Right atrium auricular region (tissue), 2 donors: Measurements from ENCODE around the gene GDPD4. TPM values are rescaled to one million over a fixed set of nuclear protein-coding genes. Genes with fewer than 3 reads are reported as not detected.

Experiments used
- DNase-seq: peaks from one replicate; pipeline ENCODE4 v3.0.0-alpha.2; 2019; ENCODE audit warnings: low spot score
- H3K27ac ChIP-seq, 2 donors: fragments of 200-600 bp; sonication (generic); 1 replicate in 1 of 2; 2 replicates in 1 of 2; pipeline ENCODE4 v1.5.1; 2016 to 2019
- H3K27me3 ChIP-seq, 2 donors: fragments of 200-600 bp; sonication (generic); one replicate each; pipeline versions ENCODE4 v1.5.1 to v1.6.0; 2017 to 2019
- H3K36me3 ChIP-seq: fragments of 200-600 bp; sonication (generic); one replicate; pipeline ENCODE4 v1.5.1; 2016
- H3K4me1 ChIP-seq, 2 donors: fragments of 200-600 bp; sonication (generic); one replicate each; pipeline versions ENCODE4 v1.5.1 to v1.6.0; 2017 to 2019
- H3K4me3 ChIP-seq, 2 donors: fragments of 200-600 bp; sonication (generic); 1 replicate in 1 of 2; 2 replicates in 1 of 2; pipeline ENCODE4 v1.5.1; 2017 to 2019; ENCODE audit warnings: mild to moderate bottlenecking in 1 of 2, moderate library complexity in 1 of 2
- H3K9me3 ChIP-seq, 2 donors: fragments of 200-600 bp; sonication (generic); one replicate each; pipeline ENCODE4 v1.5.1; 2019
- total RNA-seq, 2 donors: library from RNA; depleted of rRNA; stranded (reverse); fragments of >200 nt; gene quantifications; one replicate each; pipeline ENCODE4 v1.1.0, GENCODE V29; 2016
- TF ChIP-seq, protein P1 (sequence below), 2 donors: fragments of 200-600 bp; sonication (generic); IDR thresholded peaks; one replicate each; pipeline ENCODE4 v1.5.1; 2019; ENCODE audit warnings: antibody characterized with exemption in 2 of 2

Gene GDPD4
- total RNA-seq, 2 donors from 2014 or later, result not detected

DNA sequence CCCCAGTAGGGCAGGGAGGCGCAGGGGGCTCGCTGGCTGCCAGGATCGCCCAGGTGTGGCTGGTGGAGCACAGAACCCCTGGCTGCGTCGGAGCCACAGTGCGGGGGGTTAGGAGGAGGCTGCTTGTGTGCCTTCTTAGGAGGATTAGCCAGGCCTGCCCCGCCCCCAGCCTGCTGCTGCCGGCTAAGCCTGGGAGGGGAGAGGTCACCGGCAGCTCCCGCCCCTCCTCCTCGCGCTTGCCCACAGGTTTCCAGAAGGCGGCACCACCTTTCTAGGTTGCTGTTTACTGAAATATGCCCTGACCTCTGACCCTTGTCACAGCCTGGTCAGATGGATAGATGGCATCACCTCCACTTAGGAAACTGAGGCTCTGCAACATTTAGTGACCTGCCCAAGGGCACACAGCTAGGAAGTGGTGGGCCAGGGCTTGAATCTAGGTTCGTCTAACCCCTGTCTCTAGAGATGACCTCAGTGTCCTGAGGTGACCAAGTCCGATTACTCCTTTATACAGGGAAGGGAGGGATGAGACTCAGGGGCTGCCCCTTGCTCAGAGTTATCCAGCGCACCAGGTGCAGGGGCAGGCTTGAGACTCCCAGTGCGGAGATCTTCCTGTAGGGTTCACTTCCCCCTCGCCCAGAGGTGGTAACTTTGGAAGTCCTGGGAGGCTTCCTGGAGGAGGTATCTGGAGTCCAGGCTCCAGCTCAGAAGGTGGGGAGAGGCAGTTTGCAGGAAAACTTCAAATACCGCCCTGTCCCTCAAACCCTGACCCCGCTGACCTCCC is 129.4 kb downstream of the GDPD4 start:
- Histone ChIP-seq H3K36me3 (no peaks in the 10 kb centered on the region), H3K4me1 (no peaks in the 10 kb centered on the region), H3K4me3 (no peak overlapping the region), H3K9me3 (no peaks in the 10 kb centered on the region), H3K27me3 (no peaks in the 10 kb centered on the region), H3K27ac (no peak overlapping the region)
- DNase-seq, result no peak
- TF ChIP-seq, protein P1, sequence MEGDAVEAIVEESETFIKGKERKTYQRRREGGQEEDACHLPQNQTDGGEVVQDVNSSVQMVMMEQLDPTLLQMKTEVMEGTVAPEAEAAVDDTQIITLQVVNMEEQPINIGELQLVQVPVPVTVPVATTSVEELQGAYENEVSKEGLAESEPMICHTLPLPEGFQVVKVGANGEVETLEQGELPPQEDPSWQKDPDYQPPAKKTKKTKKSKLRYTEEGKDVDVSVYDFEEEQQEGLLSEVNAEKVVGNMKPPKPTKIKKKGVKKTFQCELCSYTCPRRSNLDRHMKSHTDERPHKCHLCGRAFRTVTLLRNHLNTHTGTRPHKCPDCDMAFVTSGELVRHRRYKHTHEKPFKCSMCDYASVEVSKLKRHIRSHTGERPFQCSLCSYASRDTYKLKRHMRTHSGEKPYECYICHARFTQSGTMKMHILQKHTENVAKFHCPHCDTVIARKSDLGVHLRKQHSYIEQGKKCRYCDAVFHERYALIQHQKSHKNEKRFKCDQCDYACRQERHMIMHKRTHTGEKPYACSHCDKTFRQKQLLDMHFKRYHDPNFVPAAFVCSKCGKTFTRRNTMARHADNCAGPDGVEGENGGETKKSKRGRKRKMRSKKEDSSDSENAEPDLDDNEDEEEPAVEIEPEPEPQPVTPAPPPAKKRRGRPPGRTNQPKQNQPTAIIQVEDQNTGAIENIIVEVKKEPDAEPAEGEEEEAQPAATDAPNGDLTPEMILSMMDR (IDR thresholded peaks at IDR 0.05), result no peak

DNA sequence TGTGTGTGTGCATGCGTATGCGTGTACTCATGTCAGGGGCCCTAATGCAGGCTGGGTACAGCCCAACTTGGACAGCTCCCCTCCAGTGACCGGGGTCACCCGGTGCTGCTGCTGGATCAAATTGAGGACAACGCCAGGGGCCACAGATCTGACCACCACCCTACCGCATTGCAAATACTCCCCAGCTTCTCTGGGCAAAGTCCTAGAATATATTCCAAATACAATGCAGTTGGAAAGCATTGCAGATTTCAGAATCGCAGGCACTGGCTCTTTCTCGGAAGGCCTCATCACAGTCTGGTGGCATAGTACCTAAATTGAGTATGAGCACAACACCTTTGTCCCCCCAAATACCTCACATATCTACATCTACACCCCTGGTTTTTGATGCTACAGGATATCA is 130.2 kb downstream of the GDPD4 start:
- Histone ChIP-seq H3K27me3 (no peaks in the 10 kb centered on the region), H3K4me1 (no peaks in the 10 kb centered on the region), H3K36me3 (no peaks in the 10 kb centered on the region), H3K9me3 (no peaks in the 10 kb centered on the region), H3K27ac (no peak overlapping the region), H3K4me3 (no peak overlapping the region)
- TF ChIP-seq, protein P1 (IDR thresholded peaks at IDR 0.05), result no peak
- no peak for DNase-seq

DNA sequence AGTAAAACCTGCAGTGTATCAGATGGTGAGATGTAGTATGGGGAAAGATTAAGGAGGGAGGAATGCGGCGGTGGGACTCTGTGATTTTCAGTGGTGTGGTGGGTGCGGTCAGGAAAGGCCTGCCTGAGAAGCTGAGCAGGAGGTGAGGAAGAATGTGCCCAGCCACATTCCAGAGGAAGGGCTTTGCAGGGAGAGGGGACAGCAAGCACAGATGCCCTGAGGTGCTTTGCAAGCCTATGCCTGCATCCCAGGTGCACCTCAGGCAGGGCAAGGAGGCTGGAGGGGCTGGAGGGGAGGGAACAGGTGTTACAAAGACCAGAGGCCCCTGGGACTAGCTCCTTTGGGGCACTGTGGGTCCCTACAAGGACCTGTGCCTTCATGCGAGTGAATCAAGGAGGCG is 131.4 kb downstream of the GDPD4 start:
- Histone ChIP-seq H3K9me3 (no peaks in the 10 kb centered on the region), H3K36me3 (no peaks in the 10 kb centered on the region), H3K27ac (no peak overlapping the region), H3K4me1 (no peaks in the 10 kb centered on the region), H3K4me3 (no peak overlapping the region), H3K27me3 (no peaks in the 10 kb centered on the region)
- TF ChIP-seq, protein P1 (IDR thresholded peaks at IDR 0.05), result no peak
- no peak for DNase-seq

DNA sequence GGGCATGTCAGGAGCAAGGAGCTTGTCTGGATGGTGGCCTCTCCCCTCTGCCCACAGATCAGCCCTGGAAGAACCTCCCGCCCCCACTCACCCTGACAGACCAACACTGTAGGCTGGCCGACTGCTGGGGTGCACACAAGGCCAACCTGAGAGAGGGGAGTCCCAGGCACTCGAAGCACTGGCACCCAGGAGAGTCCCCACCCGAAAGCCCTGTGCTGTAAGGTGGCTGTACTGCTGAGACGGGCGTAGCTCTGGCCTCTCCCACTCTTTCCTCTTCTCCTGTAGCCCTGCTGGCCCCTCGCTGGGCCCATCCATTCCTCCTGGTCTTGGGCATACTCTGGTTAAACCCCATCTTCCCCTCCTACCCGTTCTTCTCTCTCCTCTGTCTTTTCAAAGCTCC is 133.7 kb downstream of the GDPD4 start:
- TF ChIP-seq, protein P1 (IDR thresholded peaks at IDR 0.05), result no peak
- Histone ChIP-seq H3K27me3 (no peaks in the 10 kb centered on the region), H3K4me1 (no peaks in the 10 kb centered on the region), H3K36me3 (no peaks in the 10 kb centered on the region), H3K9me3 (no peaks in the 10 kb centered on the region), H3K27ac (no peak overlapping the region), H3K4me3 (no peak overlapping the region)
- DNase-seq, result no peak

DNA sequence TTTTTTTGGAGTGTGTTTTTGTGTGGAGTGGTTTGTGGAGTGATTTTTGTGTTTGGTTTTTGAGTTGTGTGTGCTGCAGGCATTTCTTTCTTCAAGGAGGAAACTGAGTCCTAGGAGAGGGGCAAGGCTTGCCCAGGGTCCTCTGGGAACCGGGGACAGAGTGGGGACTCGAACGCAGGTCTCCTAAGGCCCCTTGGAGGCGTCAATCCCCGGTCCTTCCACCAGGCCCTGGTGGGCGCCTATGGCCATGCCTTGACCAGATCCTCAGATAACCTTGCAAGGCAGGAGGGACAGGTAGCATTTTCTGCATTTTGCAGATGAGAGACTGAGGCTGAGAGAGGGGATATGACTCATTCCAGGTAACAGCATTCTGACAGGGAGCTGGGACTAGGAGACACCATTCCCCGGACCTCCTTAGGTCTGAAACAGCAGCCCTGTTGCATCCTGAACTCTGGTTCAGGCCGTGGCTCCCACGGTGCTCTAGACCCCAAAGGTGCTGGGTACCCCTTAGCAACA is 134.3 kb downstream of the GDPD4 start:
- Histone ChIP-seq H3K9me3 (no peaks in the 10 kb centered on the region), H3K27me3 (no peaks in the 10 kb centered on the region), H3K4me3 (no peak overlapping the region), H3K4me1 (no peaks in the 10 kb centered on the region), H3K27ac (no peak overlapping the region), H3K36me3 (no peaks in the 10 kb centered on the region)
- TF ChIP-seq, protein P1 (IDR thresholded peaks at IDR 0.05), result no peak
- no peak for DNase-seq

Other genes with a start within 250 kb of the GDPD4 start
- 1 to 10 TPM; 2.6 to 4.0 TPM for gene CAPN5, start 234.7 kb downstream of the GDPD4 start, total RNA-seq
- gene OMP, start 198.8 kb downstream of the GDPD4 start, total RNA-seq, result not detected
- gene MYO7A, start 173.4 kb downstream of the GDPD4 start, total RNA-seq, result 1 to 10 TPM; 1.4 to 5.0 TPM
- gene PAK1, start 172.4 kb upstream of the GDPD4 start, total RNA-seq, result 10 to 100 TPM; 12.5 to 15.2 TPM